ENCODE results near the gene GALM.
"Not testable (repeated sequence)": the region's sequence is repeated elsewhere in the genome, so short reads cannot be mapped to it uniquely, and the experiment has no call there.

DNA sequence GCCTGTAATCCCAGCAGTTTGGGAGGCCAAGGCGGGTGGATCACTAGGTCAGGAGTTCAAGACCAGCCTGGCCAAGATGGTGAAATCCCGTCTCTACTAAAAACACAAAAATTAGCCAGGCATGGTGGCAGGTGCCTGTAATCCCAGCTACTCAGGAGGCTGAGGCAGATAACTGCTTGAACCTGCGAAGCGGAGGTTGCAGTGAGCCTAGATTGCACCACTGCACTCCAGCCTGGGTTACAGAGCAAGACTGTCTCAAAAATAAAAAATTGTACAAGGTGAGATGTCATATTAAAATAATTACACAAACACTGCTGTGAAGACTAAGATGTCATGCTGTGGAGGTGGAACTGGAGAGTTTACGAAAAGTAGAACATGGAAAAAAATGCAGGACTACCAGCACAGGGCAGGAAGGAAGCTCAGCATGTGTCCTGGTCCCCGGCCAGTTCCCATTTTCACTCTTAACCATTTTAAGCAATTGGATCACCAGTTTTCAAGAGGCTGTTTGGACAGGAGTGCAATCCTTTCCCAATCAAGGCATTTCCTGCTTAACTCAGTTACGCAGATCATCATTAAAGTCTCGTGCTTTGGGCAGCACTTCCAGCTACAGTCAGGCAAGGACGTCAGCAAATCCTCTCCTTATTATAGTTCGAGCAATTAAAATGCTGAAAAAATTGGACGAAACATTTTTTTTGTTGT, 71.2 kb downstream of the GALM start:
- TF ChIP-seq CTCF, POLR2A (IDR thresholded peaks at IDR 0.05): not testable (repeated sequence)

Data from right lobe of liver (tissue), 4 donors.